GM18526 (cell line): Measurements from ENCODE around the gene DMWD.

Experiments used
- POLR2A ChIP-seq: IDR thresholded peaks from 3 replicates; pipeline ENCODE4 v1.6.1; 2011; ENCODE audit not compliant: insufficient read length; ENCODE audit errors: extremely low read depth

Gene DMWD

GRCh38 chr19:45770192-45771101 lies 22.2 kb downstream of the DMWD start:
- peak; percentile 42 for TF ChIP-seq POLR2A

GRCh38 chr19:45769821-45770191 lies 22.8 kb downstream of the DMWD start:
- TF ChIP-seq POLR2A, result no peak

- peak; percentile 39 for TF ChIP-seq POLR2A
These were observed 23.5 kb downstream of the DMWD start, which contains the start of gene SIX5 for GRCh38 chr19:45768984-45769782. Gene SIX5 (minus strand): TSS chr19:45769252. CDS start chr19:45768844, 408 bp downstream.

GRCh38 chr19:45768655-45768983 lies 24.0 kb downstream of the DMWD start:
- TF ChIP-seq POLR2A, result no peak

GRCh38 chr19:45767881-45768654 lies 24.6 kb downstream of the DMWD start:
- peak; percentile 39 for TF ChIP-seq POLR2A

- TF ChIP-seq POLR2A, result no peak
These were observed 25.2 kb downstream of the DMWD start for GRCh38 chr19:45767410-45767880.

GRCh38 chr19:45766869-45767346 lies 25.7 kb downstream of the DMWD start:
- TF ChIP-seq POLR2A, result no peak

- no peak for TF ChIP-seq POLR2A
These were observed 26.3 kb downstream of the DMWD start for GRCh38 chr19:45766296-45766868.

GRCh38 chr19:45765702-45766295 lies 26.8 kb downstream of the DMWD start:
- no peak for TF ChIP-seq POLR2A

GRCh38 chr19:45764945-45765701 lies 27.5 kb downstream of the DMWD start:
- no peak for TF ChIP-seq POLR2A

- no peak for TF ChIP-seq POLR2A
These were observed 28.2 kb downstream of the DMWD start for GRCh38 chr19:45764475-45764874.

GRCh38 chr19:45763691-45764294 lies 28.9 kb downstream of the DMWD start:
- no peak for TF ChIP-seq POLR2A

GRCh38 chr19:45762870-45763631 lies 29.6 kb downstream of the DMWD start:
- TF ChIP-seq POLR2A, result no peak

- TF ChIP-seq POLR2A, result no peak
These were observed 30.9 kb downstream of the DMWD start for GRCh38 chr19:45761714-45762113.
